Skeletal muscle satellite cell (primary cell): Measurements from ENCODE around the gene S100PBP.
"Not testable (repeated sequence)": the region's sequence is repeated elsewhere in the genome, so short reads cannot be mapped to it uniquely, and the experiment has no call there.

ENCODE experiments used
- H3K27me3 ChIP-seq: 2 replicates; pipeline ENCODE4 v1.7.0; 2013; ENCODE audit warnings: low read length; ENCODE audit not compliant: control insufficient read depth, insufficient read depth
- H3K36me3 ChIP-seq: 2 replicates; pipeline ENCODE4 v1.7.0; 2013; ENCODE audit warnings: mild to moderate bottlenecking, control low read depth, low read length; ENCODE audit not compliant: insufficient read depth
- H3K4me1 ChIP-seq: 2 replicates; pipeline ENCODE4 v1.7.0; 2013; ENCODE audit warnings: low read length; ENCODE audit not compliant: control insufficient read depth, insufficient read depth
- H3K4me2 ChIP-seq: 2 replicates; pipeline ENCODE4 v1.7.0; 2013; ENCODE audit warnings: mild to moderate bottlenecking, low read length
- H3K4me3 ChIP-seq: 2 replicates; pipeline ENCODE4 v1.7.0; 2013; ENCODE audit warnings: low read length
- H3K9ac ChIP-seq: 2 replicates; pipeline ENCODE4 v1.7.0; 2013; ENCODE audit warnings: mild to moderate bottlenecking, low read depth, low read length, moderate library complexity
- H3K9me3 ChIP-seq: replicated peaks from 2 replicates; pipeline ENCODE4 v1.7.0; 2013; ENCODE audit warnings: mild to moderate bottlenecking, control low read depth, low read length

Gene S100PBP

GRCh38 chr1:32901823-32902534, 84.5 kb downstream of the S100PBP start:
- Histone ChIP-seq H3K36me3 (no peaks in the 10 kb centered on the region), H3K9me3 (no peaks in the 10 kb centered on the region), H3K4me3 (peak overlapping the region; percentile 71), H3K4me1 (peaks cover 6% of the 10 kb centered on the region), H3K4me2 (peak overlapping the region; percentile 88), H3K9ac (peak overlapping the region; percentile 73), H3K27me3 (peaks cover 13% of the 10 kb centered on the region)

GRCh38 chr1:32902535-32902920, 85.1 kb downstream of the S100PBP start:
- H3K4me1 ChIP-seq: peaks cover 6% of the 10 kb centered on the region
- H3K9me3 ChIP-seq: no peaks in the 10 kb centered on the region
- no peak overlapping the region for H3K9ac ChIP-seq
- no peak overlapping the region for H3K4me2 ChIP-seq
- peaks cover 13% of the 10 kb centered on the region for H3K27me3 ChIP-seq
- H3K4me3 ChIP-seq: no peak overlapping the region
- H3K36me3 ChIP-seq: no peaks in the 10 kb centered on the region

GRCh38 chr1:32903991-32904785, 86.7 kb downstream of the S100PBP start:
- Histone ChIP-seq H3K4me1 (peaks cover 6% of the 10 kb centered on the region), H3K9me3 (no peaks in the 10 kb centered on the region), H3K9ac (no peak overlapping the region), H3K4me2 (no peak overlapping the region), H3K4me3 (no peak overlapping the region), H3K27me3 (peaks cover 18% of the 10 kb centered on the region), H3K36me3 (no peaks in the 10 kb centered on the region)

DNA sequence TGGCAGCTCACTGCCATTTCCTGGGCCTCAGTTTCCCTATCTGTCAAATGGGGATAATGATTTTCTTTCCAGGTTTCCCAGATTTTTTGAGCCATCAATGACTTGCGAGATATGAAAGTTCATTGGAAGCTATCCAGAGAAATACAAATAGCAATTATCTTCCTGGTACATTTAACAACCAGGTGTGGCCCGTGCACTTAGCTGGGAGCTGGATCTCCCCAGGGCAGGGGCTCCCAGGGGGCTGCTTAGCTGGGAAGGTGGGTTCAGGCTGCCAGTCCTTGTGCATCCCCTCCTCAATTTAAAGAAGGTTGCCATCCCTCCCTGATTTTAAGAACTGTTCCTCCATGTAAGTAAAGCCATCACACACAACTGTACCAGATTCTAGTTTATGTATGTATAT, 87.3 kb downstream of the S100PBP start:
- Histone ChIP-seq H3K9ac (no peak overlapping the region), H3K27me3 (peaks cover 18% of the 10 kb centered on the region), H3K9me3 (no peaks in the 10 kb centered on the region), H3K4me1 (peaks cover 6% of the 10 kb centered on the region), H3K4me3 (no peak overlapping the region), H3K36me3 (no peaks in the 10 kb centered on the region), H3K4me2 (no peak overlapping the region)

- H3K9ac ChIP-seq, H3K4me3 ChIP-seq, H3K4me1 ChIP-seq, H3K4me2 ChIP-seq, H3K9me3 ChIP-seq, H3K36me3 ChIP-seq: not testable (repeated sequence)
- peaks cover 18% of the 10 kb centered on the region for H3K27me3 ChIP-seq
Measured at GRCh38 chr1:32905588-32905987, 88.1 kb downstream of the S100PBP start.

GRCh38 chr1:32906654-32907053, 89.2 kb downstream of the S100PBP start:
- Histone ChIP-seq H3K36me3 (no peaks in the 10 kb centered on the region), H3K9me3 (no peaks in the 10 kb centered on the region), H3K4me1 (no peaks in the 10 kb centered on the region), H3K27me3 (peaks cover 23% of the 10 kb centered on the region), H3K9ac (no peak overlapping the region), H3K4me3 (no peak overlapping the region), H3K4me2 (no peak overlapping the region)

- Histone ChIP-seq H3K27me3 (peaks cover 19% of the 10 kb centered on the region), H3K4me1 (no peaks in the 10 kb centered on the region), H3K36me3 (no peaks in the 10 kb centered on the region), H3K9me3 (no peaks in the 10 kb centered on the region), H3K4me2 (no peak overlapping the region), H3K9ac (no peak overlapping the region), H3K4me3 (no peak overlapping the region)
Measured at GRCh38 chr1:32907435-32907834, 90.0 kb downstream of the S100PBP start.
